NB4 (cell line): ENCODE measurements around the gene EPB41L2.

ENCODE experiments used
- POLR2A ChIP-seq: IDR thresholded peaks from 2 replicates; pipeline ENCODE4 v1.6.1; 2011; ENCODE audit warnings: mild to moderate bottlenecking; ENCODE audit not compliant: insufficient read length; ENCODE audit errors: extremely low read depth
- TF ChIP-seq, protein P1 (sequence below): IDR thresholded peaks from one replicate; pipeline ENCODE4 v1.5.1; 2012; ENCODE audit warnings: low read depth, low read length

DNA sequence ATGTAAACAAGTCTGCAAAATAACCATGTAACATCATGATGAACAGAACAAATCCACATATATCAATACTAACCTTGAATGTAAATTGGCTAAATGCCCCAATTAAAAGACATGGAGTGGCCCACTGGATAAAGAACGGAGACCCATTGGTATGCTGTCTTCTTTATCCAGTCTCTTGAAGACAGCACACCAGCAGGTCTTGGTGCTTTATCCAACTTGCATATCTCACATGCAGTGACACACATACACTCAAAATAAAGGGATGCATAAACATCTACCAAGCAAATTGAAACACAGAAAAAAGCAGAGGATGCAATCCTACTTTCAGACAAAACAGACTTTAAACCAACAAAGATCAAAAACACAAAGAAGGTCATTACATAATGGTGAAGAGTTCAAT lies 30.3 kb upstream of the EPB41L2 start:
- no peak for TF ChIP-seq POLR2A
- TF ChIP-seq, protein P1, sequence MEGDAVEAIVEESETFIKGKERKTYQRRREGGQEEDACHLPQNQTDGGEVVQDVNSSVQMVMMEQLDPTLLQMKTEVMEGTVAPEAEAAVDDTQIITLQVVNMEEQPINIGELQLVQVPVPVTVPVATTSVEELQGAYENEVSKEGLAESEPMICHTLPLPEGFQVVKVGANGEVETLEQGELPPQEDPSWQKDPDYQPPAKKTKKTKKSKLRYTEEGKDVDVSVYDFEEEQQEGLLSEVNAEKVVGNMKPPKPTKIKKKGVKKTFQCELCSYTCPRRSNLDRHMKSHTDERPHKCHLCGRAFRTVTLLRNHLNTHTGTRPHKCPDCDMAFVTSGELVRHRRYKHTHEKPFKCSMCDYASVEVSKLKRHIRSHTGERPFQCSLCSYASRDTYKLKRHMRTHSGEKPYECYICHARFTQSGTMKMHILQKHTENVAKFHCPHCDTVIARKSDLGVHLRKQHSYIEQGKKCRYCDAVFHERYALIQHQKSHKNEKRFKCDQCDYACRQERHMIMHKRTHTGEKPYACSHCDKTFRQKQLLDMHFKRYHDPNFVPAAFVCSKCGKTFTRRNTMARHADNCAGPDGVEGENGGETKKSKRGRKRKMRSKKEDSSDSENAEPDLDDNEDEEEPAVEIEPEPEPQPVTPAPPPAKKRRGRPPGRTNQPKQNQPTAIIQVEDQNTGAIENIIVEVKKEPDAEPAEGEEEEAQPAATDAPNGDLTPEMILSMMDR = no peak
